H1 (cell line): ENCODE data around the gene CASTOR1. TPM values are rescaled to one million over a fixed set of nuclear protein-coding genes. Genes with fewer than 3 reads are reported as not detected.
A peak's percentile ranks its signal among the peaks of the same experiment; 100 is the strongest.

Experiments
- CTCF ChIA-PET: fragments of 300-600 bp; sonication (Branson Sonifier 250); formaldehyde crosslinking; loops from one replicate; lab custom pipeline; 2021; ENCODE audit not compliant: partially characterized antibody; lab: Charles Lee
- POLR2A ChIA-PET: fragments of 300-600 bp; sonication (Branson Sonifier 250); formaldehyde crosslinking; loops from one replicate; lab custom pipeline; 2021; ENCODE audit warnings: inconsistent platforms; ENCODE audit not compliant: partially characterized antibody; lab: Charles Lee
- DNase-seq, 2 experiments: peaks; one replicate each; pipeline versions ENCODE4 v3.0.0 to v3.0.0-alpha.2; 2010 to 2022; ENCODE audit warnings: low spot score in 2 of 2, low read depth in 1 of 2, mixed read lengths in 1 of 2
- FAIRE-seq: peaks from 2 replicates; lab custom pipeline; 2011; peaks lifted over from hg19 to GRCh38; lab: Jason Lieb, UNC
- H2AFZ ChIP-seq: 2 replicates; pipeline ENCODE4 v1.8.1; 2012; ENCODE audit warnings: low read length, inconsistent platforms
- H2AK5ac ChIP-seq: 2 replicates; pipeline ENCODE4 v1.6.1; 2013; ENCODE audit warnings: low read depth, low read length
- H2BK120ac ChIP-seq: replicated peaks from 2 replicates; pipeline ENCODE3; 2013; ENCODE audit warnings: low read depth, low read length, inconsistent platforms
- H2BK12ac ChIP-seq: 2 replicates; pipeline ENCODE4 v1.6.1; 2013; ENCODE audit warnings: low read depth, low read length
- H2BK15ac ChIP-seq: 2 replicates; pipeline ENCODE4 v1.6.1; 2013; ENCODE audit warnings: low read length
- H2BK20ac ChIP-seq: 2 replicates; pipeline ENCODE4 v1.6.1; 2013; ENCODE audit warnings: low read length
- H2BK5ac ChIP-seq: 2 replicates; pipeline ENCODE4 v1.6.1; 2013; ENCODE audit warnings: low read depth, low read length
- H3K14ac ChIP-seq: 2 replicates; pipeline ENCODE4 v1.6.1; 2013; ENCODE audit warnings: inconsistent platforms; ENCODE audit not compliant: insufficient read length
- H3K18ac ChIP-seq: 2 replicates; pipeline ENCODE4 v1.6.1; 2013; ENCODE audit warnings: low read length; ENCODE audit errors: extremely low read depth
- H3K23ac ChIP-seq: 2 replicates; pipeline ENCODE4 v1.6.1; 2013; ENCODE audit warnings: inconsistent platforms; ENCODE audit not compliant: insufficient read length
- H3K23me2 ChIP-seq: 2 replicates; pipeline ENCODE4 v1.6.1; 2013; ENCODE audit warnings: low read depth, low read length
- H3K27ac ChIP-seq: 2 replicates; pipeline ENCODE4 v1.6.1; 2011; ENCODE audit warnings: low read depth, low read length, inconsistent platforms
- H3K27me3 ChIP-seq, 4 experiments: replicated peaks in 1 of 4; 1 replicate in 1 of 4; 2 replicates in 3 of 4; pipeline versions ENCODE4 v1.6.1 to v1.8.1; 2011 to 2013; ENCODE audit warnings: low read length in 3 of 4, mild to moderate bottlenecking in 3 of 4, inconsistent platforms in 2 of 4, mixed read lengths in 2 of 4, moderate library complexity in 1 of 4; ENCODE audit not compliant: control insufficient read depth in 3 of 4, insufficient read depth in 3 of 4; ENCODE audit errors: extremely low read depth in 1 of 4
- H3K36me3 ChIP-seq, 4 experiments: 2 replicates each; pipeline versions ENCODE4 v1.6.1 to v1.8.1; 2011 to 2013; ENCODE audit warnings: mild to moderate bottlenecking in 4 of 4, low read length in 3 of 4, moderate library complexity in 2 of 4, control low read depth in 1 of 4, inconsistent platforms in 1 of 4; ENCODE audit not compliant: insufficient read depth in 4 of 4, control insufficient read depth in 2 of 4
- H3K4ac ChIP-seq: replicated peaks from 2 replicates; pipeline ENCODE3; 2013; ENCODE audit warnings: low read length, low read depth, mixed read lengths, inconsistent platforms; ENCODE audit not compliant: insufficient read length
- H3K4me1 ChIP-seq, 4 experiments: replicated peaks in 1 of 4; 1 replicate in 1 of 4; 2 replicates in 3 of 4; pipeline versions ENCODE4 v1.6.1 to v1.8.1; 2011 to 2013; ENCODE audit warnings: low read length in 3 of 4, inconsistent platforms in 2 of 4, mixed read lengths in 1 of 4; ENCODE audit not compliant: insufficient read depth in 4 of 4, control insufficient read depth in 3 of 4
- H3K4me2 ChIP-seq, 2 experiments: 2 replicates each; pipeline versions ENCODE4 v1.6.1 to v1.8.1; 2011 to 2013; ENCODE audit warnings: low read depth in 2 of 2, low read length in 2 of 2, control low read depth in 1 of 2, inconsistent platforms in 1 of 2, mild to moderate bottlenecking in 1 of 2; ENCODE audit not compliant: insufficient read depth in 1 of 2
- H3K4me3 ChIP-seq, 4 experiments: fragments of 200-600, 300-600 bp in 1 of 4; sonication (generic), shearing (Covaris generic), sonication (Bioruptor Twin) in 1 of 4; 2 replicates each; pipeline versions ENCODE4 v1.5.1 to v1.8.1; 2011 to 2016; ENCODE audit warnings: low read length in 4 of 4, low read depth in 3 of 4, control low read depth in 2 of 4, inconsistent platforms in 2 of 4, mild to moderate bottlenecking in 2 of 4, mixed read lengths in 1 of 4, moderate library complexity in 1 of 4; ENCODE audit not compliant: insufficient read depth in 2 of 4; ENCODE audit errors: extremely low read depth in 1 of 4
- H3K56ac ChIP-seq: replicated peaks from 2 replicates; pipeline ENCODE3; 2013; ENCODE audit warnings: low read depth, mild to moderate bottlenecking, mixed read lengths, low read length, inconsistent platforms; ENCODE audit not compliant: insufficient read length
- H3K79me1 ChIP-seq: 2 replicates; pipeline ENCODE4 v1.6.1; 2013; ENCODE audit warnings: low read depth, low read length, control low read depth
- H3K79me2 ChIP-seq, 2 experiments: 2 replicates each; pipeline versions ENCODE4 v1.6.1 to v1.8.1; 2012 to 2013; ENCODE audit warnings: low read length in 2 of 2, mild to moderate bottlenecking in 2 of 2, inconsistent platforms in 1 of 2; ENCODE audit not compliant: insufficient read depth in 2 of 2, control insufficient read depth in 1 of 2
- H3K9ac ChIP-seq, 4 experiments: replicated peaks in 1 of 4; 1 replicate in 1 of 4; 2 replicates in 3 of 4; pipeline versions ENCODE4 v1.6.1 to v1.8.1; 2011 to 2013; ENCODE audit warnings: low read depth in 3 of 4, low read length in 3 of 4, control low read depth in 2 of 4, mild to moderate bottlenecking in 2 of 4, moderate library complexity in 2 of 4, inconsistent platforms in 1 of 4; ENCODE audit errors: extremely low read depth in 1 of 4
- H3K9me3 ChIP-seq, 2 experiments: 2 replicates each; pipeline versions ENCODE4 v1.6.1 to v1.8.1; 2012 to 2013; ENCODE audit warnings: mild to moderate bottlenecking in 2 of 2, moderate library complexity in 2 of 2, control low read depth in 1 of 2, inconsistent platforms in 1 of 2, low read depth in 1 of 2, low read length in 1 of 2, mixed read lengths in 1 of 2; ENCODE audit not compliant: insufficient read depth in 2 of 2
- H4K20me1 ChIP-seq, 2 experiments: replicated peaks in 1 of 2; 2 replicates each; pipeline versions ENCODE3 to v1.8.1; 2011 to 2013; ENCODE audit warnings: inconsistent platforms in 2 of 2, low read length in 2 of 2, mild to moderate bottlenecking in 1 of 2; ENCODE audit not compliant: insufficient read depth in 2 of 2, control insufficient read depth in 1 of 2
- H4K5ac ChIP-seq: 2 replicates; pipeline ENCODE4 v1.6.1; 2013; ENCODE audit warnings: low read length, low read depth, mixed read lengths, inconsistent platforms; ENCODE audit not compliant: insufficient read length
- H4K8ac ChIP-seq: 2 replicates; pipeline ENCODE4 v1.8.0; 2013; ENCODE audit warnings: mild to moderate bottlenecking, moderate library complexity, low read length, inconsistent platforms; ENCODE audit not compliant: insufficient read depth; ENCODE audit errors: extremely low read depth
- H4K91ac ChIP-seq: replicated peaks from 2 replicates; pipeline ENCODE3; 2013; ENCODE audit warnings: low read length, mixed read lengths, inconsistent platforms; ENCODE audit not compliant: insufficient read length
- EZH2 ChIP-seq: fragments of 200-600 bp; sonication (generic); IDR thresholded peaks from 2 replicates; pipeline ENCODE4 v1.7.1; 2012; ENCODE audit warnings: low read depth, mild to moderate bottlenecking, moderate library complexity, low read length, inconsistent platforms; ENCODE audit not compliant: severe bottlenecking
- FOSL1 ChIP-seq: IDR thresholded peaks from 2 replicates; pipeline ENCODE4 v1.6.1; 2011; ENCODE audit warnings: mild to moderate bottlenecking, low read depth, low read length, moderate library complexity; ENCODE audit not compliant: insufficient read depth
- GTF2F1 ChIP-seq: IDR thresholded peaks from 2 replicates; pipeline ENCODE4 v1.6.1; 2012; ENCODE audit warnings: low read depth, low read length, improper control_type of control experiment, borderline replicate concordance
- JUN ChIP-seq: IDR thresholded peaks from 2 replicates; pipeline ENCODE4 v1.6.1; 2011; ENCODE audit warnings: low read depth, mild to moderate bottlenecking, improper control_type of control experiment, low read length
- NANOG ChIP-seq: IDR thresholded peaks from 2 replicates; pipeline ENCODE4 v1.6.1; 2011; ENCODE audit warnings: low read length, low read depth, mild to moderate bottlenecking, inconsistent platforms; ENCODE audit not compliant: insufficient read depth, poor library complexity, severe bottlenecking
- NRF1 ChIP-seq: IDR thresholded peaks from 2 replicates; pipeline ENCODE4 v1.6.1; 2011; ENCODE audit warnings: mild to moderate bottlenecking, low read depth, low read length, improper control_type of control experiment
- POLR2A ChIP-seq, 2 experiments: IDR thresholded peaks; 1 replicate in 1 of 2; 2 replicates in 1 of 2; pipeline ENCODE4 v1.6.1; 2011; ENCODE audit warnings: low read depth in 2 of 2, low read length in 2 of 2, mild to moderate bottlenecking in 2 of 2; ENCODE audit errors: control extremely low read depth in 1 of 2
- POLR2AphosphoS5 ChIP-seq: IDR thresholded peaks from 2 replicates; pipeline ENCODE4 v1.6.1; 2011; ENCODE audit warnings: low read depth, low read length
- POU5F1 ChIP-seq: IDR thresholded peaks from 2 replicates; pipeline ENCODE4 v1.6.1; 2011; ENCODE audit warnings: low read depth, mild to moderate bottlenecking, low read length, moderate library complexity
- SP1 ChIP-seq: IDR thresholded peaks from 2 replicates; pipeline ENCODE4 v1.6.1; 2011; ENCODE audit warnings: low read depth, low read length
- SUZ12 ChIP-seq: fragments of 200-600 bp; sonication (generic); IDR thresholded peaks from 2 replicates; pipeline ENCODE4 v1.6.1; 2012; ENCODE audit warnings: mild to moderate bottlenecking, inconsistent platforms, low read length, moderate library complexity, mixed read lengths
- ZNF274 ChIP-seq: IDR thresholded peaks from 2 replicates; pipeline ENCODE4 v1.7.0; 2012; ENCODE audit warnings: low read length, borderline replicate concordance; ENCODE audit errors: extremely low read depth
- WGBS, 2 experiments: shearing (Covaris generic) in 1 of 2; methylation state at CpG; one replicate each; pipeline versions ENCODE4 v1.1.6 to v1.1.7; 2013 to 2015; ENCODE audit warnings: low lambda C conversion rate in 2 of 2, mixed read lengths in 2 of 2, inconsistent platforms in 1 of 2, low coverage in 1 of 2, missing lambda C conversion rate in 1 of 2; ENCODE audit not compliant: insufficient replicate concordance in 2 of 2, insufficient coverage in 1 of 2, insufficient read length in 1 of 2; ENCODE audit errors: extremely low coverage in 1 of 2, missing lambda C conversion rate in 1 of 2; 5-methylcytosine and 5-hydroxymethylcytosine counted together
- polyA plus RNA-seq, 7 experiments: library from polyadenylated mRNA; depleted of rRNA in 3 of 7; stranded (reverse) in 5 of 7; unstranded in 2 of 7; fragments of >200 nt in 5 of 7; fragments of 200-250 nt in 2 of 7; gene quantifications; 1 replicate in 5 of 7; 2 replicates in 1 of 7; 4 replicates in 1 of 7; pipeline versions ENCODE4 v1.2.1 to v1.2.3, GENCODE V29; 2011 to 2013; ENCODE audit warnings: missing spikeins in 2 of 7, mixed read lengths in 2 of 7
- total RNA-seq: library from RNA; stranded (reverse); fragmentation: NEBNext Ultra II Directional; extraction: Animal tissue kit (Norgen Biotek cat#: 25700); gene quantifications from 2 replicates; pipeline ENCODE4 v1.2.1, GENCODE V29; 2021

Gene CASTOR1
- total and polyA plus RNA-seq, 2 of the 8 experiments (the other 6 are each of a cell fraction or from before 2014, with no cell fraction given) = 10.3 to 36.0 TPM

GRCh38 chr22:30277547-30278344 is 11.6 kb downstream of the CASTOR1 start:
- no peak overlapping the region for H3K27ac ChIP-seq
- no peak for FAIRE-seq
- TF ChIP-seq NRF1 = no peak
- no peak for TF ChIP-seq JUN
- no peak for TF ChIP-seq EZH2
- TF ChIP-seq SP1 = no peak
- no peak for TF ChIP-seq POLR2A (IDR thresholded peaks at IDR 0.05; ENCODE audit: control extremely low read depth in 1 of 2, low read depth in 2 of 2, low read length in 2 of 2)
- TF ChIP-seq FOSL1 = no peak
- no peak for TF ChIP-seq POLR2AphosphoS5
- no peak for TF ChIP-seq POU5F1
- no peak for TF ChIP-seq ZNF274
- no peak for TF ChIP-seq GTF2F1
- TF ChIP-seq SUZ12 = no peak
- no peak for TF ChIP-seq NANOG

More at GRCh38 chr22:30277547-30278344, 11.6 kb downstream of the CASTOR1 start:
- H3K79me1 ChIP-seq = no peaks in the 10 kb centered on the region
- no peaks in the 10 kb centered on the region for H4K20me1 ChIP-seq
- H3K36me3 ChIP-seq = no peaks in the 10 kb centered on the region
- H4K8ac ChIP-seq = no peak overlapping the region
- ChIA-PET POLR2A (interaction anchor here (1.1 to 1.2 kb wide), 4 partner anchors 11 to 119 kb away, joined by 3 to 4 read pairs (median 3); partner anchors contain the start of genes CASTOR1 and SEC14L2), CTCF (interaction anchor here (0.9 to 5.3 kb wide), 7 partner anchors 10 to 91 kb away, joined by 3 to 35 read pairs (median 6); partner anchors contain the start of genes CASTOR1 and TBC1D10A)
- no peak overlapping the region for H2AK5ac ChIP-seq
- no peak overlapping the region for H3K23ac ChIP-seq
- no peak overlapping the region for H3K56ac ChIP-seq
- no peak overlapping the region for H3K9ac ChIP-seq
- no peak overlapping the region; the same call in 1 of the 2 replicates for H2BK20ac ChIP-seq
- peaks cover 0 to 10% (median 3%) of the 10 kb centered on the region in 4 experiments; a peak in 3 of 7 replicates for H3K4me1 ChIP-seq
- H3K9me3 ChIP-seq = no peaks in the 10 kb centered on the region
- H2BK5ac ChIP-seq = peak overlapping the region; percentile 80; the same call in 1 of the 2 replicates
- no peak for DNase-seq
- 86% methylated on average over 14 of the region's 14 CpGs; no CpG with 5 or more reads in 1 of the 2 experiments for WGBS, 2 experiments
- peak overlapping the region; percentile 79 for H4K91ac ChIP-seq
- no peak overlapping the region for H3K4ac ChIP-seq
- no peak overlapping the region for H3K4me3 ChIP-seq
- H2BK15ac ChIP-seq = no peak overlapping the region; the same call in 1 of the 2 replicates
- H3K14ac ChIP-seq = no peak overlapping the region
- no peak overlapping the region for H2AFZ ChIP-seq
- H2BK120ac ChIP-seq = no peak overlapping the region
- H3K4me2 ChIP-seq = peak overlapping the region; percentile 13 to 37; a peak in 1 of 4 replicates
- H3K23me2 ChIP-seq = no peaks in the 10 kb centered on the region; the same call in 1 of the 2 replicates
- H3K79me2 ChIP-seq = no peaks in the 10 kb centered on the region
- no peak overlapping the region for H4K5ac ChIP-seq
- no peaks in the 10 kb centered on the region; a peak in 1 of 7 replicates for H3K27me3 ChIP-seq
- peak overlapping the region; percentile 62; the same call in 1 of the 2 replicates for H3K18ac ChIP-seq
- H2BK12ac ChIP-seq = peak overlapping the region; percentile 29; the same call in 1 of the 2 replicates
